HepG2 (cell line): Measurements from ENCODE around the gene MYL6. TPM values are rescaled to one million over a fixed set of nuclear protein-coding genes. Genes with fewer than 3 reads are reported as not detected.

Experiments
- BORCS8-MEF2B ChIP-seq: sonication (generic); formaldehyde crosslinking; IDR thresholded peaks from 2 replicates; pipeline ENCODE4 v1.8.0; 2022; ENCODE audit warnings: mild to moderate bottlenecking, missing genetic modification reagents
- DNMT3B ChIP-seq: conservative IDR thresholded peaks from 2 replicates; pipeline ENCODE4 v1.6.1; 2016; ENCODE audit warnings: missing biosample characterization, control low read depth
- FOXO1 ChIP-seq: sonication (generic); formaldehyde crosslinking; IDR thresholded peaks from 2 replicates; pipeline ENCODE4 v1.4.0; 2020; ENCODE audit warnings: missing genetic modification reagents
- HCFC1 ChIP-seq: fragments of 150-350 bp; IDR thresholded peaks from 2 replicates; pipeline ENCODE4 v1.6.1; 2014; ENCODE audit warnings: low read depth, low read length
- HIVEP1 ChIP-seq: sonication (generic); formaldehyde crosslinking; IDR thresholded peaks from 2 replicates; pipeline ENCODE4 v1.4.0; 2020; ENCODE audit warnings: mild to moderate bottlenecking, missing genetic modification reagents
- MATR3 ChIP-seq: sonication (generic); formaldehyde crosslinking; IDR thresholded peaks from 2 replicates; pipeline ENCODE4 v1.4.0; 2020; ENCODE audit warnings: missing genetic modification reagents
- NFATC3 ChIP-seq: sonication (generic); formaldehyde crosslinking; IDR thresholded peaks from 2 replicates; pipeline ENCODE4 v1.5.1; 2020; ENCODE audit warnings: mild to moderate bottlenecking, missing genetic modification reagents
- SMAD3 ChIP-seq: sonication (generic); formaldehyde crosslinking; IDR thresholded peaks from 2 replicates; pipeline ENCODE4 v1.4.0; 2020; ENCODE audit warnings: missing genetic modification reagents
- STAG1 ChIP-seq: sonication (generic); formaldehyde crosslinking; IDR thresholded peaks from 2 replicates; pipeline ENCODE4 v1.4.0; 2020; ENCODE audit warnings: missing genetic modification reagents
- TARDBP ChIP-seq: sonication (generic); formaldehyde crosslinking; IDR thresholded peaks from 2 replicates; pipeline ENCODE4 v1.8.0; 2022; ENCODE audit warnings: mild to moderate bottlenecking, missing genetic modification reagents
- U2AF1 ChIP-seq: fragments of 200-400 bp; formaldehyde crosslinking; optimal IDR thresholded peaks from 2 replicates; pipeline ENCODE3; 2017; ENCODE audit warnings: mild to moderate bottlenecking, low read depth, low read length
- ZFP82 ChIP-seq: sonication (generic); formaldehyde crosslinking; IDR thresholded peaks from 2 replicates; pipeline ENCODE4 v1.5.1; 2020; ENCODE audit warnings: mild to moderate bottlenecking, missing genetic modification reagents, borderline replicate concordance
- ZNF10 ChIP-seq: sonication (generic); formaldehyde crosslinking; IDR thresholded peaks from 2 replicates; pipeline ENCODE4 v1.4.0; 2020; ENCODE audit warnings: mild to moderate bottlenecking, low read depth, missing genetic modification reagents, borderline replicate concordance
- ZNF367 ChIP-seq: sonication (generic); formaldehyde crosslinking; IDR thresholded peaks from 2 replicates; pipeline ENCODE4 v1.4.0; 2020; ENCODE audit warnings: missing genetic modification reagents, borderline replicate concordance
- ZNF383 ChIP-seq: sonication (generic); formaldehyde crosslinking; IDR thresholded peaks from 2 replicates; pipeline ENCODE4 v1.4.0; 2020; ENCODE audit warnings: missing genetic modification reagents, mild to moderate bottlenecking, borderline replicate concordance
- ZNF432 ChIP-seq: sonication (generic); formaldehyde crosslinking; IDR thresholded peaks from 2 replicates; pipeline ENCODE4 v1.5.0; 2020; ENCODE audit warnings: missing genetic modification reagents, mild to moderate bottlenecking, borderline replicate concordance
- polyA plus RNA-seq, 8 experiments: library from polyadenylated mRNA; depleted of rRNA in 3 of 8; stranded (reverse) in 7 of 8; unstranded in 1 of 8; fragments of >200 nt; fragmentation: Illumina TruSeq in 4 of 8; extraction: Trizol in 4 of 8; gene quantifications; 2 replicates each; pipeline versions ENCODE4 v1.2.1 to v1.2.3, GENCODE V29; 2011 to 2016; ENCODE audit warnings: low read depth in 4 of 8, missing spikeins in 1 of 8, mixed read lengths in 1 of 8; ENCODE audit not compliant: insufficient read depth in 1 of 8
- total RNA-seq, 5 experiments: library from RNA; depleted of rRNA; stranded (reverse); fragments of >200 nt; fragmentation: Illumina TruSeq; extraction: Trizol; gene quantifications; 2 replicates each; pipeline ENCODE4 v1.2.3, GENCODE V29; 2016; ENCODE audit warnings: low read depth in 1 of 5
- TF ChIP-seq, protein P1 (sequence below): sonication (generic); formaldehyde crosslinking; conservative IDR thresholded peaks from 2 replicates; pipeline ENCODE4 v1.4.0; 2020; ENCODE audit warnings: missing genetic modification reagents
- TF ChIP-seq, protein P2 (sequence below): sonication (generic); formaldehyde crosslinking; IDR thresholded peaks from 2 replicates; pipeline ENCODE4 v1.8.0; 2023; ENCODE audit warnings: mild to moderate bottlenecking, missing genetic modification reagents
- TF ChIP-seq, protein P3 (sequence below): sonication (generic); formaldehyde crosslinking; IDR thresholded peaks from 2 replicates; pipeline ENCODE4; 2020; ENCODE audit warnings: missing genetic modification reagents, mild to moderate bottlenecking, borderline replicate concordance
- TF ChIP-seq, protein P4 (sequence below): IDR thresholded peaks from 2 replicates; pipeline ENCODE4 v1.6.1; 2016; ENCODE audit warnings: low read depth, borderline replicate concordance
- TF ChIP-seq, protein P5 (sequence below): IDR thresholded peaks from 2 replicates; pipeline ENCODE4 v1.6.1; 2016; ENCODE audit warnings: missing biosample characterization, missing genetic modification reagents, low read depth

MYL6 gene
- total and polyA plus RNA-seq, 2 of the 13 experiments (the other 11 are each of a cell fraction or from before 2014, with no cell fraction given), result 1,127 to 1,192 TPM

DNA sequence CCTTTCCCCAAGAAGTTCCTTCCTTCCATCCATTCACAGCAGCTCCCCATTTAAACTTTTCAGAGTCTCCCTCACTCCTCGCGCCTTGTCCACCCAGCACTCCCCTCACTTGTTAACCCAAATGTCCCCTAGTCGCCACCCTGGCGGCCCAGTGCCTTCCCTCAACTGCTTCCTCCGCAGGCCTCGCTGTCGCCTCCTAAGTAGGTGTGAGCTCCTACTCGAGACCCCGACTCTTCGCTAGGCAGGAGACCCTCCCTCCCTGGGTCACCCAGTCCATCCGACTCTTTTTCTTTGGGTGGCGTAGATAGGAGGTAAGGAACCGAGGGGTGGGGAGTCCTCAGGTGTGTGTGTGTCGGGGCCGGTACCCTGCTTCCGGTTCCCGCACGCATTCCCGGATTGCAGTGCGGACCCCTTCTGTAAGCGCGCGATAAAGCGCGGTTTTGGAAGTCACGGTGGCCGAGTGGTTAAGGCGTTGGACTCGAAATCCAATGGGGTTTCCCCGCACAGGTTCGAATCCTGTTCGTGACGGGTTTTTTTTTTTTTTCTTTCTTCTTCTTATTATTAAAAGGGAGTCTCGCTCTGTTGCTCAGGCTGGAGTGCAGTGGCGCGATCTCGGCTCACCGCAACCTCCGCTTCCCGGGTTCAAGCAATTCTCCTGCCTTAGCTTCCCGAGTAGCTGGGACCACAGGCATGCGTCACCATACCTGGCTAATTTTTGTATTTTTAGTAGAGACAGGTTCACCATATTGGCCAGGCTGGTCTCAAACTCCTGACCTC is 31.9 kb downstream of the MYL6 start (continued):
- TF ChIP-seq, protein P1, sequence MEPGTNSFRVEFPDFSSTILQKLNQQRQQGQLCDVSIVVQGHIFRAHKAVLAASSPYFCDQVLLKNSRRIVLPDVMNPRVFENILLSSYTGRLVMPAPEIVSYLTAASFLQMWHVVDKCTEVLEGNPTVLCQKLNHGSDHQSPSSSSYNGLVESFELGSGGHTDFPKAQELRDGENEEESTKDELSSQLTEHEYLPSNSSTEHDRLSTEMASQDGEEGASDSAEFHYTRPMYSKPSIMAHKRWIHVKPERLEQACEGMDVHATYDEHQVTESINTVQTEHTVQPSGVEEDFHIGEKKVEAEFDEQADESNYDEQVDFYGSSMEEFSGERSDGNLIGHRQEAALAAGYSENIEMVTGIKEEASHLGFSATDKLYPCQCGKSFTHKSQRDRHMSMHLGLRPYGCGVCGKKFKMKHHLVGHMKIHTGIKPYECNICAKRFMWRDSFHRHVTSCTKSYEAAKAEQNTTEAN (CRISPR knock-in tag), result no peak
- TF ChIP-seq ZNF432 (CRISPR knock-in tag) (no peak), HCFC1 (peak; percentile 23; the same call in 1 of the 2 replicates), BORCS8-MEF2B (peak; percentile 66; the same call in 1 of the 2 replicates), STAG1 (CRISPR knock-in tag) (no peak), TARDBP (peak; percentile 69; the same call in 1 of the 2 replicates), ZFP82 (CRISPR knock-in tag) (no peak), SMAD3 (CRISPR knock-in tag) (peak; percentile 93; the same call in 1 of the 2 replicates), ZNF383 (CRISPR knock-in tag) (no peak), NFATC3 (CRISPR knock-in tag) (peak; percentile 48; the same call in 1 of the 2 replicates), U2AF1 (peak; percentile 38), MATR3 (CRISPR knock-in tag) (no peak), FOXO1 (CRISPR knock-in tag) (no peak; the same call in 1 of the 2 replicates), HIVEP1 (CRISPR knock-in tag) (no peak), DNMT3B (CRISPR knock-in tag) (no peak), ZNF367 (CRISPR knock-in tag) (no peak), ZNF10 (CRISPR knock-in tag) (no peak)
- TF ChIP-seq, protein P2, sequence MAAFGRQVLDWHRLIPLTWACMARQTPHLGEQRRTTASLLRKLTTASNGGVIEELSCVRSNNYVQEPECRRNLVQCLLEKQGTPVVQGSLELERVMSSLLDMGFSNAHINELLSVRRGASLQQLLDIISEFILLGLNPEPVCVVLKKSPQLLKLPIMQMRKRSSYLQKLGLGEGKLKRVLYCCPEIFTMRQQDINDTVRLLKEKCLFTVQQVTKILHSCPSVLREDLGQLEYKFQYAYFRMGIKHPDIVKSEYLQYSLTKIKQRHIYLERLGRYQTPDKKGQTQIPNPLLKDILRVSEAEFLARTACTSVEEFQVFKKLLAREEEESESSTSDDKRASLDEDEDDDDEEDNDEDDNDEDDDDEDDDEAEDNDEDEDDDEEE (CRISPR knock-in tag), result no peak
- TF ChIP-seq, protein P3, sequence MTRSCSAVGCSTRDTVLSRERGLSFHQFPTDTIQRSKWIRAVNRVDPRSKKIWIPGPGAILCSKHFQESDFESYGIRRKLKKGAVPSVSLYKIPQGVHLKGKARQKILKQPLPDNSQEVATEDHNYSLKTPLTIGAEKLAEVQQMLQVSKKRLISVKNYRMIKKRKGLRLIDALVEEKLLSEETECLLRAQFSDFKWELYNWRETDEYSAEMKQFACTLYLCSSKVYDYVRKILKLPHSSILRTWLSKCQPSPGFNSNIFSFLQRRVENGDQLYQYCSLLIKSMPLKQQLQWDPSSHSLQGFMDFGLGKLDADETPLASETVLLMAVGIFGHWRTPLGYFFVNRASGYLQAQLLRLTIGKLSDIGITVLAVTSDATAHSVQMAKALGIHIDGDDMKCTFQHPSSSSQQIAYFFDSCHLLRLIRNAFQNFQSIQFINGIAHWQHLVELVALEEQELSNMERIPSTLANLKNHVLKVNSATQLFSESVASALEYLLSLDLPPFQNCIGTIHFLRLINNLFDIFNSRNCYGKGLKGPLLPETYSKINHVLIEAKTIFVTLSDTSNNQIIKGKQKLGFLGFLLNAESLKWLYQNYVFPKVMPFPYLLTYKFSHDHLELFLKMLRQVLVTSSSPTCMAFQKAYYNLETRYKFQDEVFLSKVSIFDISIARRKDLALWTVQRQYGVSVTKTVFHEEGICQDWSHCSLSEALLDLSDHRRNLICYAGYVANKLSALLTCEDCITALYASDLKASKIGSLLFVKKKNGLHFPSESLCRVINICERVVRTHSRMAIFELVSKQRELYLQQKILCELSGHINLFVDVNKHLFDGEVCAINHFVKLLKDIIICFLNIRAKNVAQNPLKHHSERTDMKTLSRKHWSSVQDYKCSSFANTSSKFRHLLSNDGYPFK (CRISPR knock-in tag), result peak; percentile 80; the same call in 1 of the 2 replicates
- TF ChIP-seq, protein P4, sequence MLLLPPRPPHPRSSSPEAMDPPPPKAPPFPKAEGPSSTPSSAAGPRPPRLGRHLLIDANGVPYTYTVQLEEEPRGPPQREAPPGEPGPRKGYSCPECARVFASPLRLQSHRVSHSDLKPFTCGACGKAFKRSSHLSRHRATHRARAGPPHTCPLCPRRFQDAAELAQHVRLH (CRISPR knock-in tag), result peak; percentile 91; the same call in 1 of the 2 replicates
- TF ChIP-seq, protein P5, sequence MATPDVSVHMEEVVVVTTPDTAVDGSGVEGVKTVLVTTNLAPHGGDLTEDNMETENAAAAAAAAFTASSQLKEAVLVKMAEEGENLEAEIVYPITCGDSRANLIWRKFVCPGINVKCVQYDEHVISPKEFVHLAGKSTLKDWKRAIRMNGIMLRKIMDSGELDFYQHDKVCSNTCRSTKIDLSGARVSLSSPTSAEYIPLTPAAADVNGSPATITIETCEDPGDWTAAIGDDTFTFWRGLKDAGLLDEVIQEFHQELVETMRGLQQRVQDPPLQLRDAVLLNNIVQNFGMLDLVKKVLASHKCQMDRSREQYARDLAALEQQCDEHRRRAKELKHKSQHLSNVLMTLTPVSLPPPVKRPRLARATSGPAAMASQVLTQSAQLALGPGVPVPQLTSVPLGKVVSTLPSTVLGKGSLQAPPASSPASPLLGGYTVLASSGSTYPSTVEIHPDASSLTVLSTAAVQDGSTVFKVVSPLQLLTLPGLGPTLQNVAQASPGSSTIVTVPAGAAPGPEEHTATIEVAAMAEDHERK (CRISPR knock-in tag), result 0 out of 2 replicates have a peak, but pooled peaks have one; percentile 14
